GM12801 (cell line): ENCODE results near the gene PPIA.

Experiments used
- CTCF ChIP-seq: IDR thresholded peaks from one replicate; pipeline ENCODE4 v1.5.1; 2011; ENCODE audit warnings: control low read depth; ENCODE audit not compliant: insufficient read length; ENCODE audit errors: extremely low read depth

The PPIA gene

GRCh38 chr7:44849885-44850544 is 53.5 kb downstream of the PPIA start:
- TF ChIP-seq CTCF: no peak

- TF ChIP-seq CTCF: no peak
Observed at GRCh38 chr7:44852590-44852989, 56.1 kb downstream of the PPIA start.
